ENCODE results near the gene LARGE1.

GRCh38 chr22:33893512-33893911 is 26.8 kb downstream of the LARGE1 start:
- TF ChIP-seq ATF1 (CRISPR knock-in tag; IDR thresholded peaks at IDR 0.05): no peak
- no peak for TF ChIP-seq CTCF (CRISPR knock-in tag; IDR thresholded peaks at IDR 0.05)
- TF ChIP-seq ARHGAP35 (CRISPR knock-in tag; IDR thresholded peaks at IDR 0.05; ENCODE audit: borderline replicate concordance): no peak
- TF ChIP-seq ZNF205 (CRISPR knock-in tag; IDR thresholded peaks at IDR 0.05): no peak
- no peak for TF ChIP-seq CCDC6 (CRISPR knock-in tag; IDR thresholded peaks at IDR 0.05)
- no peak for TF ChIP-seq CENPT (CRISPR knock-in tag; IDR thresholded peaks at IDR 0.05; ENCODE audit: low read depth)
- TF ChIP-seq ZNF3 (CRISPR knock-in tag; IDR thresholded peaks at IDR 0.05): no peak
